GM20431 (cell line): ENCODE measurements around the gene OR10AG1.

Source experiments
- in situ Hi-C: fragments of 300-500 bp; cut with MseI, MboI; formaldehyde crosslinking; loops from one replicate; pipeline ENCODE4 v1.15.0; 2020; ENCODE audit warnings: low sequenced_read_pairs; ENCODE audit not compliant: unreplicated experiment

The OR10AG1 gene

GRCh38 chr11:55969845-55970244 lies at the start of gene OR10AG1:
Gene OR10AG1 (minus strand): TSS chr11:55969945. CDS start chr11:55969907, 38 bp downstream.
- in situ Hi-C loops, result no loop called here

DNA sequence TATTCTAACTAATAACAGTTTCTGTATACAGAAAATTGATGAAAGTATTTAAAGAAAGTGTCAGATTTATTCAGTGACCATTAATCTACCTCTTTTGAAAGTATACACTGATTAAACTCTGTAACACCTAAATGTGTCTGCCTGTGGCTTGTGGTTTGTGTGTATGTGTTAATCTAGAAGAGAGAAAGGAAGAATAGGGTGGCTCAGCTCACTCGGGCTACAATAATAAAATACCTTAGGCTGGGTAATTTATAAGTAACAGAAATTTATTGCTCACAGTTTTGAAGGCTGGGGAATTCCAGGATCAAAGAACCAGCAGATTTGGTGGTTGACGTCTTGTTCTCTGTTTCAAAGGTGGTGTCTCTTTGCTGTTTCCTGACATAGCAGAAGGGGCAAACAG lies 44.1 kb upstream of the OR10AG1 start:
- in situ Hi-C loops, result no loop called here

GRCh38 chr11:56010716-56011115 lies 41.0 kb upstream of the OR10AG1 start:
- in situ Hi-C loops, result no loop called here

GRCh38 chr11:55994525-55994924 lies 24.8 kb upstream of the OR10AG1 start, which contains the start of gene OR5F1:
Gene OR5F1 (minus strand): TSS chr11:55994625. CDS start chr11:55994625, 0 bp downstream.
- in situ Hi-C loops, result no loop called here

DNA sequence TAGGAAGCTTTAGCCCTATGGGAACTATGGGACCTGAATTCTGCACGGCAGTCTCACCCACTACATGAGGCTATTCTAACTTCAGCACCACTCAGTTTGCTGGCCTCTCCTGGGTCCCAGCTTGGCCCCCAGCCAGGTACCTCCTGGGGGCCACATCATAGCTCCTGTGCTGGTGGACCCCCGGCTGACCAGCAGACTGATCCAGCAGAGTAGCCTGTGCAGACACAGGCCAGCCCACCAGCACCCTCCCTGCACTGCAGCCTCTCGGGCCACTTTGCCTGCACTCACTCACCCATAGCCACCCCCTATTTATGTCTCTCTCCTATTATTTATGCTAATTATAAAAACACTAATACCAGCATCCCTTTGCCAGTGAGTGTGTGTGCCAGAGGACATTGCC lies 1.2 kb upstream of the OR10AG1 start:
- in situ Hi-C loops, result no loop called here

DNA sequence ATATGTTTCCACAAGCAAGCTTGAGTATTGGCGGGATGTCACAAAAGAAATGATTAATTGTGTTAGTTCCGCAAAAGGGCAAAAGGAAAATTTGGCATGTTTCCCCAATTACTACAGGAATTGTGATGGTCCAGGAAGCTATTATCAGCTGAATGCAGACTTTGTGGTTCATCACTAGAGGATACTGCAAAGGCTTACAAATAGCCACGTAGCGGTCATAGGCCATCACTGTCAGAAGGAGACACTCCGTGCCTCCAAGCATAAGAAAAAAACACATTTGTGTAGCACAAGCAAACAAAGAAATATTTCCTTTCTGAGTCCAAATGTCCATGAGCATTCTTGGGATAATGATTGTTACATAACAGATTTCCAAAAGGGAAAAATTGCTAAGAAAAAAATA lies 1.8 kb downstream of the OR10AG1 start:
- in situ Hi-C loops, result no loop called here

DNA sequence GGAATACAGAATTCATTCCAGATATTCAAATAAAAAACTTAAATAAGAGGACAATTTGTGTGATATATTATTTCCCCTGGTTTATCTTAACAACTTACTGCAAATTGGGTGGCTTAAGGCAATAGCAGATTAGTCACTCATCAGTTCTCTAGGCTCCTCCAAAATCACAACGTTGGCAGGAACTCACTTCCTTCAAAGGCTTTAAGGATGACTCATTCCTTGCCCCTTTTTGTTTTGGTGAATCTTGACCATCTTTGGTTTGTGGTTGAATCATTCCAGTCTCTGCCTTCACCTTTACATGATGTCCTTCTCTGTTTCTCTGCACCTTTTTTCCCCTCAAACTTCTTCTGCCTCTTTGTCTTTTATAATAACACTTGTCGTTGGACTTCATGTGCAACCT lies 3.4 kb downstream of the OR10AG1 start:
- in situ Hi-C loops, result no loop called here

GRCh38 chr11:55956521-55956920 lies 13.2 kb downstream of the OR10AG1 start:
- in situ Hi-C loops, result no loop called here

DNA sequence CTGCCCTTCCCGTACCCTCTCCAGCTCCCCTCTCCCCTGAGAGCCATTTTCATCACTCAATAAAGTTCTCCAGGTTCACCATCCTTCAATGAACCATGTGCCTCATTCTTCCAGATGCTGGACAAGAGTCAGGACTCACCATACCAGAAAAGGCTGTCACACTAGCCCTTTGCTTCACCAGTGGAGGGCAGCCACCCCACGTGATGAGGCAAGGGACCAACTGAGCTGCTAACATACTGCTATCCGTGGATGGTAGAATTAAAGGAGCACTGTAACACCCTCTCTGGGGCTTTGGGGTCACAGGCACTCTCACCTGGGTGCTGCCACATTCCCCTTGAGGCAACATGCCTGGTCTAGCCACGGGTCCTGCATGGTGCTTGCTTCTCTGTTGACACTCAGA lies 20.4 kb downstream of the OR10AG1 start:
- in situ Hi-C loops, result loop anchor here (10.0 kb wide), 1 partner anchor 825 kb away; no protein-coding TSS in a partner anchor

GRCh38 chr11:55942785-55943392 lies 26.9 kb downstream of the OR10AG1 start:
- in situ Hi-C loops, result loop anchor here (10.0 kb wide), 1 partner anchor 832 kb away; no protein-coding TSS in a partner anchor

GRCh38 chr11:55936300-55936699 lies 33.4 kb downstream of the OR10AG1 start, which contains the start of gene OR5I1:
Gene OR5I1 (minus strand): TSS chr11:55936400. CDS start chr11:55936400, 0 bp downstream.
- in situ Hi-C loops, result no loop called here

DNA sequence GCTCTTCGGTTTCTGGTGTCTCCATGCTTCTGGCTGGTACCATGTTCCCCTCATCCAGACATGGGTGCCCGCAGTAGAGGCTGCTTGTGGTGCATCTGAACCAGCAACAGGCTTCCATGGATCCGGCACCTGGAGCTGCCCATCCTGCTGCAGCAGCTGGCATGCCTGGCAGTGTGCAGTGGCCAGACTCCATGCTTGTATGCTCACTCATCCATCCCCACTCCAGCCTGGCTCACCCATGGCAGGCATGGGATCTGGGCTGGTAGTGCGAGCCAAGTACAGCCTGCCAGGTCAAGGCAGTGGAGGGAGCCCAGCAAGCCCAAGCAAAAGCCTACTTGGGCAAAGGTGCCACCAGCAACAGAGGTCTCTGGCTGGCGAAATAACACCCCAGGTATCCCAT lies 49.2 kb downstream of the OR10AG1 start:
- in situ Hi-C loops, result no loop called here
